MG63 (cell line): ENCODE results near the gene MAT2A. TPM values are rescaled to one million over a fixed set of nuclear protein-coding genes. Genes with fewer than 3 reads are reported as not detected.
A peak's percentile ranks its signal among the peaks of the same experiment; 100 is the strongest.
"Not testable (repeated sequence)": the region's sequence is repeated elsewhere in the genome, so short reads cannot be mapped to it uniquely, and the experiment has no call there.

ENCODE experiments used
- DNase-seq: peaks from one replicate; pipeline ENCODE4 v3.0.0-alpha.2; 2020
- H3K27me3 ChIP-seq: fragments of 250-450 bp; sonication (Bioruptor Pico); 2 replicates; pipeline ENCODE4 v1.5.1; 2020; ENCODE audit warnings: mild to moderate bottlenecking, moderate library complexity
- H3K36me3 ChIP-seq: fragments of 250-450 bp; sonication (Bioruptor Pico); 2 replicates; pipeline ENCODE4 v1.5.1; 2020; ENCODE audit warnings: mild to moderate bottlenecking, moderate library complexity
- H3K4me3 ChIP-seq: fragments of 250-450 bp; sonication (Bioruptor Pico); 2 replicates; pipeline ENCODE4 v1.5.1; 2020; ENCODE audit warnings: mild to moderate bottlenecking, moderate library complexity
- H3K9me3 ChIP-seq: fragments of 250-450 bp; sonication (Bioruptor Pico); 2 replicates; pipeline ENCODE4 v1.5.1; 2020; ENCODE audit warnings: mild to moderate bottlenecking, moderate library complexity
- total RNA-seq: library from RNA; depleted of rRNA; stranded (reverse); fragments of >200 nt; shearing (Covaris generic); gene quantifications from 2 replicates; pipeline ENCODE4 v1.2.3, GENCODE V29; 2014; ENCODE audit warnings: low replicate concordance

Gene MAT2A
- total RNA-seq, 1 experiment from 2014 or later: 116 TPM

- no peaks in the 10 kb centered on the region for H3K9me3 ChIP-seq
- DNase-seq: no peak
- H3K36me3 ChIP-seq: no peaks in the 10 kb centered on the region
- H3K27me3 ChIP-seq: no peaks in the 10 kb centered on the region
- no peak overlapping the region for H3K4me3 ChIP-seq
Observed at GRCh38 chr2:85579266-85579935, 40.4 kb downstream of the MAT2A start.

GRCh38 chr2:85580206-85580605, 41.2 kb downstream of the MAT2A start:
- Histone ChIP-seq H3K27me3 (no peaks in the 10 kb centered on the region), H3K9me3 (no peaks in the 10 kb centered on the region), H3K36me3 (no peaks in the 10 kb centered on the region), H3K4me3 (no peak overlapping the region)
- DNase-seq: no peak

GRCh38 chr2:85582492-85582891, 43.5 kb downstream of the MAT2A start:
- Histone ChIP-seq H3K27me3 (no peaks in the 10 kb centered on the region), H3K9me3 (no peaks in the 10 kb centered on the region), H3K4me3 (no peak overlapping the region), H3K36me3 (no peaks in the 10 kb centered on the region)
- DNase-seq: no peak

GRCh38 chr2:85583667-85584353, 44.8 kb downstream of the MAT2A start:
- Histone ChIP-seq H3K9me3 (no peaks in the 10 kb centered on the region), H3K4me3 (peak overlapping the region; percentile 52), H3K36me3 (no peaks in the 10 kb centered on the region), H3K27me3 (no peaks in the 10 kb centered on the region)
- no peak for DNase-seq

- no peaks in the 10 kb centered on the region for H3K9me3 ChIP-seq
- peak; percentile 35 for DNase-seq
- no peaks in the 10 kb centered on the region for H3K36me3 ChIP-seq
- peak within 1 kb of the TSS; percentile 52 for H3K4me3 ChIP-seq
- H3K27me3 ChIP-seq: no peaks in the 10 kb centered on the region
Observed at GRCh38 chr2:85584354-85584856, 45.4 kb downstream of the MAT2A start, which contains the start of gene VAMP5. Gene VAMP5 (plus strand): TSS chr2:85584431. CDS start chr2:85584491, 60 bp downstream.

- Histone ChIP-seq H3K4me3 (peak overlapping the region; percentile 52), H3K27me3 (no peaks in the 10 kb centered on the region), H3K36me3 (no peaks in the 10 kb centered on the region), H3K9me3 (no peaks in the 10 kb centered on the region)
- peak; percentile 76 for DNase-seq
Observed at GRCh38 chr2:85584857-85585780, 46.2 kb downstream of the MAT2A start.

GRCh38 chr2:85585781-85586105, 46.8 kb downstream of the MAT2A start:
- no peak for DNase-seq
- no peaks in the 10 kb centered on the region for H3K9me3 ChIP-seq
- no peak overlapping the region for H3K4me3 ChIP-seq
- no peaks in the 10 kb centered on the region for H3K36me3 ChIP-seq
- no peaks in the 10 kb centered on the region for H3K27me3 ChIP-seq

- Histone ChIP-seq H3K36me3 (no peaks in the 10 kb centered on the region), H3K9me3 (no peaks in the 10 kb centered on the region), H3K27me3 (no peaks in the 10 kb centered on the region), H3K4me3 (no peak overlapping the region)
- DNase-seq: no peak
Observed at GRCh38 chr2:85588236-85588635, 49.3 kb downstream of the MAT2A start.

- Histone ChIP-seq H3K9me3 (no peaks in the 10 kb centered on the region), H3K4me3 (no peak overlapping the region), H3K36me3 (no peaks in the 10 kb centered on the region), H3K27me3 (no peaks in the 10 kb centered on the region)
- no peak for DNase-seq
Observed at GRCh38 chr2:85588645-85589044, 49.7 kb downstream of the MAT2A start.

- Histone ChIP-seq H3K4me3 (no peak overlapping the region), H3K9me3 (no peaks in the 10 kb centered on the region), H3K36me3 (no peaks in the 10 kb centered on the region), H3K27me3 (no peaks in the 10 kb centered on the region)
- no peak for DNase-seq
Observed at GRCh38 chr2:85589181-85589580, 50.2 kb downstream of the MAT2A start.

- no peaks in the 10 kb centered on the region for H3K9me3 ChIP-seq
- no peaks in the 10 kb centered on the region for H3K36me3 ChIP-seq
- no peak overlapping the region for H3K4me3 ChIP-seq
- H3K27me3 ChIP-seq: no peaks in the 10 kb centered on the region
- DNase-seq: peak; percentile 52
Observed at GRCh38 chr2:85589982-85590791, 51.2 kb downstream of the MAT2A start.

GRCh38 chr2:85590950-85591349, 52.0 kb downstream of the MAT2A start:
- no peaks in the 10 kb centered on the region for H3K36me3 ChIP-seq
- no peak overlapping the region for H3K4me3 ChIP-seq
- no peaks in the 10 kb centered on the region for H3K27me3 ChIP-seq
- no peaks in the 10 kb centered on the region for H3K9me3 ChIP-seq
- no peak for DNase-seq

GRCh38 chr2:85591563-85591962, 52.6 kb downstream of the MAT2A start:
- H3K36me3 ChIP-seq: peaks cover 4% of the 10 kb centered on the region
- no peak for DNase-seq
- no peaks in the 10 kb centered on the region for H3K9me3 ChIP-seq
- no peaks in the 10 kb centered on the region for H3K27me3 ChIP-seq
- no peak overlapping the region for H3K4me3 ChIP-seq

- not testable (repeated sequence) for H3K27me3 ChIP-seq, H3K4me3 ChIP-seq, H3K9me3 ChIP-seq, DNase-seq
- peaks cover 11% of the 10 kb centered on the region for H3K36me3 ChIP-seq
Observed at GRCh38 chr2:85592299-85592698, 53.3 kb downstream of the MAT2A start.

- H3K36me3 ChIP-seq: peaks cover 16% of the 10 kb centered on the region
- H3K4me3 ChIP-seq: no peak overlapping the region
- no peak for DNase-seq
- no peaks in the 10 kb centered on the region for H3K9me3 ChIP-seq
- no peaks in the 10 kb centered on the region for H3K27me3 ChIP-seq
Observed at GRCh38 chr2:85593023-85593422, 54.1 kb downstream of the MAT2A start.
